Gastrocnemius medialis (tissue), 4 donors: Measurements from ENCODE around the gene FNDC1.

Source experiments
- POLR2A ChIP-seq, 2 donors: fragments of 450-650 bp; IDR thresholded peaks; one replicate each; pipeline ENCODE4 v1.6.1; 2017; ENCODE audit warnings: antibody characterized with exemption in 2 of 2, mild to moderate bottlenecking in 2 of 2, moderate library complexity in 2 of 2
- TF ChIP-seq, protein P1 (sequence below), 5 experiments: fragments of 450-650 bp in 3 of 5; fragments of 200-600 bp in 2 of 5; sonication (generic) in 2 of 5; IDR thresholded peaks in 4 of 5; conservative IDR thresholded peaks in 1 of 5; 1 replicate in 4 of 5; 2 replicates in 1 of 5; pipeline ENCODE4 v1.5.1; 2016 to 2019; ENCODE audit warnings: antibody characterized with exemption in 5 of 5, mild to moderate bottlenecking in 3 of 5, moderate library complexity in 3 of 5

DNA sequence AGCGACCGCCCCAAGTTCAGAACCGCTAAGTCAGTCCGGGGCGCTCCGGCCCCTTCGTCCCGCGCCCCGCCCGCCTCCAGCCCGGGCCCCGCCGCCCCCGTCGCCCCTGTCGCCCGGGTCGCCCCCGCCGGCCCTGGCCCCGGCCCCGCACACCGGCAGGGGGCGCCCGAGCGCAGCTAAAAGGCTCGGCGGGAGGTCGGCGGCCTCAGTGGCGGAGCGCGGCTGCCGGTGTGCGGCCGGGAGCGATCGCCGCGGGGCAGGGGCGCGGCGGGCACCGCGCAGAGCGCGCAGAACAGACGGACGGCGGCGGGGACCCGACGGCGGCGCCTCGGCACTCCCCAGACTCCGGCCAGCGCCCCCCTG, at the start of gene FNDC1:
- TF ChIP-seq, protein P1, sequence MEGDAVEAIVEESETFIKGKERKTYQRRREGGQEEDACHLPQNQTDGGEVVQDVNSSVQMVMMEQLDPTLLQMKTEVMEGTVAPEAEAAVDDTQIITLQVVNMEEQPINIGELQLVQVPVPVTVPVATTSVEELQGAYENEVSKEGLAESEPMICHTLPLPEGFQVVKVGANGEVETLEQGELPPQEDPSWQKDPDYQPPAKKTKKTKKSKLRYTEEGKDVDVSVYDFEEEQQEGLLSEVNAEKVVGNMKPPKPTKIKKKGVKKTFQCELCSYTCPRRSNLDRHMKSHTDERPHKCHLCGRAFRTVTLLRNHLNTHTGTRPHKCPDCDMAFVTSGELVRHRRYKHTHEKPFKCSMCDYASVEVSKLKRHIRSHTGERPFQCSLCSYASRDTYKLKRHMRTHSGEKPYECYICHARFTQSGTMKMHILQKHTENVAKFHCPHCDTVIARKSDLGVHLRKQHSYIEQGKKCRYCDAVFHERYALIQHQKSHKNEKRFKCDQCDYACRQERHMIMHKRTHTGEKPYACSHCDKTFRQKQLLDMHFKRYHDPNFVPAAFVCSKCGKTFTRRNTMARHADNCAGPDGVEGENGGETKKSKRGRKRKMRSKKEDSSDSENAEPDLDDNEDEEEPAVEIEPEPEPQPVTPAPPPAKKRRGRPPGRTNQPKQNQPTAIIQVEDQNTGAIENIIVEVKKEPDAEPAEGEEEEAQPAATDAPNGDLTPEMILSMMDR (IDR thresholded peaks at IDR 0.05 in 4 of 5, conservative IDR thresholded peaks at IDR 0.05 in 1 of 5) = peak in 1 of 5 experiments; percentile 17
- no peak for TF ChIP-seq POLR2A (IDR thresholded peaks at IDR 0.05)
